ENCODE data around the gene STOX1.

- TF ChIP-seq EZH2phosphoT487 (IDR thresholded peaks at IDR 0.05) (no peak), EZH2 (IDR thresholded peaks at IDR 0.05) (no peak), CTCF (IDR thresholded peaks at IDR 0.05) (no peak)
Observed at GRCh38 chr10:68876246-68877138, 49.2 kb downstream of the STOX1 start.
